Measurements from ENCODE around the gene TNK2. TPM values are rescaled to one million over a fixed set of nuclear protein-coding genes. Genes with fewer than 3 reads are reported as not detected.
A peak's percentile ranks its signal among the peaks of the same experiment; 100 is the strongest.

Gene TNK2
- total and polyA plus RNA-seq, 2 of the 13 experiments (the other 11 are each of a cell fraction or from before 2014, with no cell fraction given): 4.6 to 5.8 TPM

DNA sequence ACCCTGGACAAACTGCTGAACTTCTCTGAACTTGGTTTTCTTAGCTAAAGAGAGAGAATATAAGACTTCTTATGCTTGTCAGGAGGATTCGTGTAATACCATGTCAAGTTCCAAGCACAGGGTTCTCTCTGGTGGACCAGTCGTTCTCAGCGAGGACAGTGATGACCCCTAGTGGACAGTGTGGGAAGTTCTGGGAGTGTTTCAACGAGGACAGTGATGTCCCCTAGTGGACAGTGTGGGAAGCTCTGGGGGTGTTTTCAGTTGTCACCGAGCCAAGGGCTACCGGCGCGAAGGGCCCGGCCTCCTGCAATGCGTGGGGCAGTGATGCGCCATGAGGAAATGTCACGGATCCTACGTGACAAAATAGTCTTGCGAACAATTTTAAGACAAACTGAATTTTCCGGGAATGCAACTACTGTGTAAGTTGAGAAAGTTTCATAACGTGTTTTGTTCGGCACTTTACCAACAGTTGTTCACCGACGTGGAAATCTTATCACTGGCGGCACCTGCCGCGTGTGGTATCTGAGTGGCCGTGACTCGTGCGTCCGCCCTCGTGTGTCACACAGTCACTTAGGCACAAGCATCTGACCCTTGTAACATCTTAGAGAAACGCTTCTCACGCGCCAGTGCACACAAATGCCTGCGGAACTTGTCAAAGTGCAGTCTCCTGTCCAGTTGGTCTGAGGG is 57.4 kb downstream of the TNK2 start (continued):
- TF ChIP-seq ZNF749 (CRISPR knock-in tag; IDR thresholded peaks at IDR 0.05; ENCODE audit: borderline replicate concordance) (no peak), ZNF777 (CRISPR knock-in tag; IDR thresholded peaks at IDR 0.05) (no peak), ZNF251 (CRISPR knock-in tag; IDR thresholded peaks at IDR 0.05) (no peak), ZFP37 (CRISPR knock-in tag; IDR thresholded peaks at IDR 0.05; ENCODE audit: borderline replicate concordance) (no peak), NR2F1 (CRISPR knock-in tag; IDR thresholded peaks at IDR 0.05) (no peak), ZNF20 (CRISPR knock-in tag; IDR thresholded peaks at IDR 0.05) (no peak), FOXP1 (IDR thresholded peaks at IDR 0.05) (no peak), FOXP1 (CRISPR knock-in tag; IDR thresholded peaks at IDR 0.05) (no peak), JUN (CRISPR knock-in tag; IDR thresholded peaks at IDR 0.05) (no peak), KDM4B (CRISPR knock-in tag; IDR thresholded peaks at IDR 0.05) (0 out of 2 replicates have a peak, but pooled peaks have one; percentile 45), GABPB1 (CRISPR knock-in tag; IDR thresholded peaks at IDR 0.05) (peak; percentile 34; the same call in 1 of the 2 replicates), TEAD3 (CRISPR knock-in tag; optimal IDR thresholded peaks at IDR 0.05; ENCODE audit: borderline replicate concordance) (peak; percentile 73), SMARCC2 (IDR thresholded peaks at IDR 0.05) (no peak), ZSCAN31 (CRISPR knock-in tag; IDR thresholded peaks at IDR 0.05; ENCODE audit: low read depth) (no peak), GTF3A (CRISPR knock-in tag; conservative IDR thresholded peaks at IDR 0.05) (no peak), LCORL (IDR thresholded peaks at IDR 0.05) (no peak), LCORL (CRISPR knock-in tag; IDR thresholded peaks at IDR 0.05) (no peak), MEIS2 (CRISPR knock-in tag; IDR thresholded peaks at IDR 0.05) (no peak), SALL1 (CRISPR knock-in tag; IDR thresholded peaks at IDR 0.05) (peak; percentile 55), SUZ12 (IDR thresholded peaks at IDR 0.05; ENCODE audit: low read depth, low read length) (no peak)
- TF ChIP-seq, protein P1, sequence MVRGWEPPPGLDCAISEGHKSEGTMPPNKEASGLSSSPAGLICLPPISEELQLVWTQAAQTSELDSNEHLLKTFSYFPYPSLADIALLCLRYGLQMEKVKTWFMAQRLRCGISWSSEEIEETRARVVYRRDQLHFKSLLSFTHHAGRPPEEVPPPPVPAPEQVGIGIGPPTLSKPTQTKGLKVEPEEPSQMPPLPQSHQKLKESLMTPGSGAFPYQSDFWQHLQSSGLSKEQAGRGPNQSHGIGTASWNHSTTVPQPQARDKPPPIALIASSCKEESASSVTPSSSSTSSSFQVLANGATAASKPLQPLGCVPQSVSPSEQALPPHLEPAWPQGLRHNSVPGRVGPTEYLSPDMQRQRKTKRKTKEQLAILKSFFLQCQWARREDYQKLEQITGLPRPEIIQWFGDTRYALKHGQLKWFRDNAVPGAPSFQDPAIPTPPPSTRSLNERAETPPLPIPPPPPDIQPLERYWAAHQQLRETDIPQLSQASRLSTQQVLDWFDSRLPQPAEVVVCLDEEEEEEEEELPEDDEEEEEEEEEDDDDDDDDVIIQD (CRISPR knock-in tag; IDR thresholded peaks at IDR 0.05; ENCODE audit: low read depth): peak; percentile 44; the same call in 1 of the 2 replicates
- TF ChIP-seq, protein P2, sequence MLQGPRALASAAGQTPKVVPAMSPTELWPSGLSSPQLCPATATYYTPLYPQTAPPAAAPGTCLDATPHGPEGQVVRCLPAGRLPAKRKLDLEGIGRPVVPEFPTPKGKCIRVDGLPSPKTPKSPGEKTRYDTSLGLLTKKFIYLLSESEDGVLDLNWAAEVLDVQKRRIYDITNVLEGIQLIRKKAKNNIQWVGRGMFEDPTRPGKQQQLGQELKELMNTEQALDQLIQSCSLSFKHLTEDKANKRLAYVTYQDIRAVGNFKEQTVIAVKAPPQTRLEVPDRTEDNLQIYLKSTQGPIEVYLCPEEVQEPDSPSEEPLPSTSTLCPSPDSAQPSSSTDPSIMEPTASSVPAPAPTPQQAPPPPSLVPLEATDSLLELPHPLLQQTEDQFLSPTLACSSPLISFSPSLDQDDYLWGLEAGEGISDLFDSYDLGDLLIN (CRISPR knock-in tag; IDR thresholded peaks at IDR 0.05; ENCODE audit: borderline replicate concordance): no peak
- TF ChIP-seq, protein P3, sequence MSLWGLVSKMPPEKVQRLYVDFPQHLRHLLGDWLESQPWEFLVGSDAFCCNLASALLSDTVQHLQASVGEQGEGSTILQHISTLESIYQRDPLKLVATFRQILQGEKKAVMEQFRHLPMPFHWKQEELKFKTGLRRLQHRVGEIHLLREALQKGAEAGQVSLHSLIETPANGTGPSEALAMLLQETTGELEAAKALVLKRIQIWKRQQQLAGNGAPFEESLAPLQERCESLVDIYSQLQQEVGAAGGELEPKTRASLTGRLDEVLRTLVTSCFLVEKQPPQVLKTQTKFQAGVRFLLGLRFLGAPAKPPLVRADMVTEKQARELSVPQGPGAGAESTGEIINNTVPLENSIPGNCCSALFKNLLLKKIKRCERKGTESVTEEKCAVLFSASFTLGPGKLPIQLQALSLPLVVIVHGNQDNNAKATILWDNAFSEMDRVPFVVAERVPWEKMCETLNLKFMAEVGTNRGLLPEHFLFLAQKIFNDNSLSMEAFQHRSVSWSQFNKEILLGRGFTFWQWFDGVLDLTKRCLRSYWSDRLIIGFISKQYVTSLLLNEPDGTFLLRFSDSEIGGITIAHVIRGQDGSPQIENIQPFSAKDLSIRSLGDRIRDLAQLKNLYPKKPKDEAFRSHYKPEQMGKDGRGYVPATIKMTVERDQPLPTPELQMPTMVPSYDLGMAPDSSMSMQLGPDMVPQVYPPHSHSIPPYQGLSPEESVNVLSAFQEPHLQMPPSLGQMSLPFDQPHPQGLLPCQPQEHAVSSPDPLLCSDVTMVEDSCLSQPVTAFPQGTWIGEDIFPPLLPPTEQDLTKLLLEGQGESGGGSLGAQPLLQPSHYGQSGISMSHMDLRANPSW (CRISPR knock-in tag; IDR thresholded peaks at IDR 0.05; ENCODE audit: borderline replicate concordance): no peak
- TF ChIP-seq, protein P4, sequence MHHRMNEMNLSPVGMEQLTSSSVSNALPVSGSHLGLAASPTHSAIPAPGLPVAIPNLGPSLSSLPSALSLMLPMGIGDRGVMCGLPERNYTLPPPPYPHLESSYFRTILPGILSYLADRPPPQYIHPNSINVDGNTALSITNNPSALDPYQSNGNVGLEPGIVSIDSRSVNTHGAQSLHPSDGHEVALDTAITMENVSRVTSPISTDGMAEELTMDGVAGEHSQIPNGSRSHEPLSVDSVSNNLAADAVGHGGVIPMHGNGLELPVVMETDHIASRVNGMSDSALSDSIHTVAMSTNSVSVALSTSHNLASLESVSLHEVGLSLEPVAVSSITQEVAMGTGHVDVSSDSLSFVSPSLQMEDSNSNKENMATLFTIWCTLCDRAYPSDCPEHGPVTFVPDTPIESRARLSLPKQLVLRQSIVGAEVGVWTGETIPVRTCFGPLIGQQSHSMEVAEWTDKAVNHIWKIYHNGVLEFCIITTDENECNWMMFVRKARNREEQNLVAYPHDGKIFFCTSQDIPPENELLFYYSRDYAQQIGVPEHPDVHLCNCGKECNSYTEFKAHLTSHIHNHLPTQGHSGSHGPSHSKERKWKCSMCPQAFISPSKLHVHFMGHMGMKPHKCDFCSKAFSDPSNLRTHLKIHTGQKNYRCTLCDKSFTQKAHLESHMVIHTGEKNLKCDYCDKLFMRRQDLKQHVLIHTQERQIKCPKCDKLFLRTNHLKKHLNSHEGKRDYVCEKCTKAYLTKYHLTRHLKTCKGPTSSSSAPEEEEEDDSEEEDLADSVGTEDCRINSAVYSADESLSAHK (CRISPR knock-in tag; IDR thresholded peaks at IDR 0.05; ENCODE audit: borderline replicate concordance): no peak
